Activated T-cell treated with anti-CD3 and anti-CD28 coated beads, Interleukin-2, amount 50 U/mL, for 72 hours (primary cell): Measurements from ENCODE around the gene RPS15. TPM values are rescaled to one million over a fixed set of nuclear protein-coding genes. Genes with fewer than 3 reads are reported as not detected.
"Not testable (repeated sequence)": the region's sequence is repeated elsewhere in the genome, so short reads cannot be mapped to it uniquely, and the experiment has no call there.

Experiments used
- ATAC-seq, 2 donors: fragments of 150-1000 bp; cut with Tn5 transposase; replicated peaks in 1 of 2; 2 replicates each; pipeline ENCODE4 v1.10.0; 2021; ENCODE audit warnings: moderate library complexity in 2 of 2, mild to moderate bottlenecking in 1 of 2
- DNase-seq, 2 donors: peaks; one replicate each; pipeline ENCODE4 v3.0.0; 2021 to 2022; ENCODE audit warnings: mixed read lengths in 1 of 2
- H3K27ac Mint-ChIP-seq: one replicate; pipeline ENCODE4 v1.8.0; 2022; ENCODE audit warnings: mild to moderate bottlenecking, moderate library complexity, mixed read lengths
- H3K27me3 Mint-ChIP-seq: one replicate; pipeline ENCODE4 v1.8.0; 2022; ENCODE audit warnings: low read depth, mixed read lengths
- H3K36me3 Mint-ChIP-seq, 2 donors: one replicate each; pipeline ENCODE4 v1.8.0; 2022; ENCODE audit warnings: mixed read lengths in 2 of 2, mild to moderate bottlenecking in 1 of 2; ENCODE audit not compliant: insufficient read depth in 2 of 2
- H3K4me1 Mint-ChIP-seq: one replicate; pipeline ENCODE4 v1.8.0; 2022; ENCODE audit warnings: low read depth, mixed read lengths
- H3K4me3 Mint-ChIP-seq, 2 donors: one replicate each; pipeline ENCODE4 v1.8.0; 2022; ENCODE audit warnings: mild to moderate bottlenecking in 2 of 2, mixed read lengths in 2 of 2, moderate library complexity in 2 of 2
- H3K9me3 Mint-ChIP-seq, 2 donors: one replicate each; pipeline ENCODE4 v1.8.0; 2022; ENCODE audit warnings: mixed read lengths in 2 of 2
- total RNA-seq, 2 donors: library from RNA; stranded (reverse); gene quantifications; one replicate each; pipeline ENCODE4 v1.2.3, GENCODE V29; 2022

RPS15 gene
- total RNA-seq, 2 donors from 2014 or later: 1,293 to 1,490 TPM

- Mint-ChIP-seq H3K27me3 (no peaks in the 10 kb centered on the region), H3K4me1 (peaks cover 25% of the 10 kb centered on the region), H3K9me3 (no peaks in the 10 kb centered on the region), H3K27ac (no peak overlapping the region), H3K36me3 (peaks cover 10 to 25% of the 10 kb centered on the region in 2 donors), H3K4me3 (no peak overlapping the region)
- ATAC-seq (no peak), DNase-seq (no peak)
Measured at GRCh38 chr19:1418496-1418775, 19.8 kb upstream of the RPS15 start.

- DNase-seq (no peak), ATAC-seq (no peak)
- peaks cover 10 to 28% of the 10 kb centered on the region in 2 donors for H3K36me3 Mint-ChIP-seq
- H3K4me3 Mint-ChIP-seq: no peak overlapping the region
- no peaks in the 10 kb centered on the region for H3K27me3 Mint-ChIP-seq
- no peak overlapping the region for H3K27ac Mint-ChIP-seq
- H3K9me3 Mint-ChIP-seq: no peaks in the 10 kb centered on the region
- peaks cover 22% of the 10 kb centered on the region for H3K4me1 Mint-ChIP-seq
Measured at GRCh38 chr19:1418951-1419738, 19.1 kb upstream of the RPS15 start.

GRCh38 chr19:1420085-1420484, 18.1 kb upstream of the RPS15 start:
- not testable (repeated sequence) for ATAC-seq, H3K27ac Mint-ChIP-seq, H3K4me3 Mint-ChIP-seq, DNase-seq, H3K9me3 Mint-ChIP-seq, H3K27me3 Mint-ChIP-seq
- peaks cover 10 to 31% of the 10 kb centered on the region in 2 donors for H3K36me3 Mint-ChIP-seq
- H3K4me1 Mint-ChIP-seq: peaks cover 18% of the 10 kb centered on the region

- Mint-ChIP-seq H3K9me3 (no peaks in the 10 kb centered on the region), H3K4me3 (no peak overlapping the region), H3K4me1 (peaks cover 13% of the 10 kb centered on the region), H3K36me3 (peaks cover 10 to 34% of the 10 kb centered on the region in 2 donors), H3K27me3 (no peaks in the 10 kb centered on the region), H3K27ac (no peak overlapping the region)
- no peak for DNase-seq
- no peak for ATAC-seq
Measured at GRCh38 chr19:1420590-1420989, 17.6 kb upstream of the RPS15 start.

GRCh38 chr19:1421218-1421957, 16.8 kb upstream of the RPS15 start:
- no peak overlapping the region for H3K27ac Mint-ChIP-seq
- ATAC-seq: no peak
- no peak for DNase-seq
- no peaks in the 10 kb centered on the region for H3K27me3 Mint-ChIP-seq
- H3K4me3 Mint-ChIP-seq: no peak overlapping the region
- H3K36me3 Mint-ChIP-seq: peaks cover 10 to 32% of the 10 kb centered on the region in 2 donors
- H3K9me3 Mint-ChIP-seq: no peaks in the 10 kb centered on the region
- peaks cover 8% of the 10 kb centered on the region for H3K4me1 Mint-ChIP-seq

- Mint-ChIP-seq H3K9me3 (no peaks in the 10 kb centered on the region), H3K36me3 (peaks cover 10 to 32% of the 10 kb centered on the region in 2 donors)
- ATAC-seq: no peak
Measured at GRCh38 chr19:1421958-1422305, 16.3 kb upstream of the RPS15 start.

GRCh38 chr19:1422360-1422759, 15.8 kb upstream of the RPS15 start:
- H3K4me3 Mint-ChIP-seq: no peak overlapping the region
- H3K36me3 Mint-ChIP-seq: peaks cover 10 to 30% of the 10 kb centered on the region in 2 donors
- no peak for ATAC-seq
- no peaks in the 10 kb centered on the region for H3K27me3 Mint-ChIP-seq
- DNase-seq: no peak
- H3K4me1 Mint-ChIP-seq: peaks cover 5% of the 10 kb centered on the region
- no peaks in the 10 kb centered on the region for H3K9me3 Mint-ChIP-seq
- H3K27ac Mint-ChIP-seq: no peak overlapping the region

More at GRCh38 chr19:1421958-1422305, 16.3 kb upstream of the RPS15 start:
- no peak for DNase-seq
- no peak overlapping the region for H3K27ac Mint-ChIP-seq
- H3K4me3 Mint-ChIP-seq: no peak overlapping the region
- no peaks in the 10 kb centered on the region for H3K27me3 Mint-ChIP-seq
- peaks cover 8% of the 10 kb centered on the region for H3K4me1 Mint-ChIP-seq

- ATAC-seq: no peak
- H3K27me3 Mint-ChIP-seq: no peaks in the 10 kb centered on the region
- H3K36me3 Mint-ChIP-seq: peaks cover 10 to 27% of the 10 kb centered on the region in 2 donors
- no peaks in the 10 kb centered on the region for H3K9me3 Mint-ChIP-seq
- no peak overlapping the region for H3K27ac Mint-ChIP-seq
- H3K4me3 Mint-ChIP-seq: no peak overlapping the region
- no peak for DNase-seq
- no peaks in the 10 kb centered on the region for H3K4me1 Mint-ChIP-seq
Measured at GRCh38 chr19:1422943-1423342, 15.3 kb upstream of the RPS15 start.

GRCh38 chr19:1423436-1424191, 14.6 kb upstream of the RPS15 start:
- H3K27ac Mint-ChIP-seq: no peak overlapping the region
- H3K4me1 Mint-ChIP-seq: no peaks in the 10 kb centered on the region

GRCh38 chr19:1424192-1424955, 13.8 kb upstream of the RPS15 start:
- ATAC-seq (no peak), DNase-seq (no peak)
- H3K27me3 Mint-ChIP-seq: no peaks in the 10 kb centered on the region
- H3K4me3 Mint-ChIP-seq: no peak overlapping the region
- peaks cover 10 to 25% of the 10 kb centered on the region in 2 donors for H3K36me3 Mint-ChIP-seq
- H3K27ac Mint-ChIP-seq: no peak overlapping the region
- no peaks in the 10 kb centered on the region for H3K4me1 Mint-ChIP-seq
- H3K9me3 Mint-ChIP-seq: no peaks in the 10 kb centered on the region

More at GRCh38 chr19:1423436-1424191, 14.6 kb upstream of the RPS15 start:
- Mint-ChIP-seq H3K36me3 (peaks cover 10 to 30% of the 10 kb centered on the region in 2 donors), H3K27me3 (no peaks in the 10 kb centered on the region), H3K4me3 (no peak overlapping the region), H3K9me3 (no peaks in the 10 kb centered on the region)
- DNase-seq: no peak
- no peak for ATAC-seq

- no peaks in the 10 kb centered on the region for H3K4me1 Mint-ChIP-seq
- H3K27ac Mint-ChIP-seq: no peak overlapping the region
- no peaks in the 10 kb centered on the region for H3K27me3 Mint-ChIP-seq
- no peaks in the 10 kb centered on the region for H3K9me3 Mint-ChIP-seq
- H3K36me3 Mint-ChIP-seq: peaks cover 8 to 21% of the 10 kb centered on the region in 2 donors
- H3K4me3 Mint-ChIP-seq: no peak overlapping the region
- DNase-seq (no peak), ATAC-seq (no peak)
Measured at GRCh38 chr19:1425102-1425837, 12.9 kb upstream of the RPS15 start.

GRCh38 chr19:1425902-1426301, 12.3 kb upstream of the RPS15 start:
- H3K9me3 Mint-ChIP-seq: no peaks in the 10 kb centered on the region
- DNase-seq (no peak), ATAC-seq (no peak)
- H3K27me3 Mint-ChIP-seq: no peaks in the 10 kb centered on the region
- no peaks in the 10 kb centered on the region for H3K4me1 Mint-ChIP-seq
- no peak overlapping the region for H3K4me3 Mint-ChIP-seq
- no peak overlapping the region for H3K27ac Mint-ChIP-seq
- peaks cover 6 to 21% of the 10 kb centered on the region in 2 donors for H3K36me3 Mint-ChIP-seq
